HG03095 (cell line): ENCODE results near the gene ADNP.

Source experiments
- ATAC-seq: cut with Tn5 transposase; IDR thresholded peaks from one replicate; pipeline ENCODE4 v1.9.1; 2021; ENCODE audit warnings: moderate library complexity; ENCODE audit not compliant: unreplicated experiment

The ADNP gene

DNA sequence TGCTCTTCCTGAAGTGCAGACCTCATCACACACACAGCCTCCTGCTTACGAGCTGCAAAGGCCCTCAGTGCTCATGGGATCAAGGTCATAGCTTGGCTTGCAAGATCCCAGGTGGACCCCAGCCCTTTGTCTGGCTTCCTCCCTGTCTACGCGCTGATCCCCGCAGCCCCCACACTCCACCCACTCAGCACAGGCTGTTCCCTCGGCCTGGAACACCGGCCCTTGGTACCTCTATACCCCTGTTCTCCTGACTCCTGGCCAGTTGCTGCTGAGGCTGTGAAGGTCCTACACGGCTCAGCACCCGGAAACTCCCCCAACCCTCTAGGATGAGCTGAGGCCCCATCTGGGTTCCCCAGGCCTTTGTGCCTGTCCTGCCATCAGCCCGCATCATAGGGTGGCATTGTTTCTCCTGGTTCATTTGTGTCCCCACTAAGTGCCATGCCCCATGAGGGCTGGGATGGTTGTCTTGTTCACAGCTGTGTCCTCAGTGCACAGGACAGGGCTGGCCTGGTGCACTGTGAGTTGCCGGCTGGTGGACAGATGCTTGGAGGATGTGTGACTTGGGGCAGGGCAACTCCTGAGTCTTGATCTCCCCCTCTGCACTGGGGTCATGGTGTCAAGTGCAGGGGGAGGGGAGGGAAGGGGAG, 57.0 kb downstream of the ADNP start:
- ATAC-seq: no peak

- ATAC-seq: no peak
Observed at GRCh38 chr20:50873585-50873984, 57.7 kb downstream of the ADNP start.

GRCh38 chr20:50872560-50873425, 58.4 kb downstream of the ADNP start:
- ATAC-seq: no peak

DNA sequence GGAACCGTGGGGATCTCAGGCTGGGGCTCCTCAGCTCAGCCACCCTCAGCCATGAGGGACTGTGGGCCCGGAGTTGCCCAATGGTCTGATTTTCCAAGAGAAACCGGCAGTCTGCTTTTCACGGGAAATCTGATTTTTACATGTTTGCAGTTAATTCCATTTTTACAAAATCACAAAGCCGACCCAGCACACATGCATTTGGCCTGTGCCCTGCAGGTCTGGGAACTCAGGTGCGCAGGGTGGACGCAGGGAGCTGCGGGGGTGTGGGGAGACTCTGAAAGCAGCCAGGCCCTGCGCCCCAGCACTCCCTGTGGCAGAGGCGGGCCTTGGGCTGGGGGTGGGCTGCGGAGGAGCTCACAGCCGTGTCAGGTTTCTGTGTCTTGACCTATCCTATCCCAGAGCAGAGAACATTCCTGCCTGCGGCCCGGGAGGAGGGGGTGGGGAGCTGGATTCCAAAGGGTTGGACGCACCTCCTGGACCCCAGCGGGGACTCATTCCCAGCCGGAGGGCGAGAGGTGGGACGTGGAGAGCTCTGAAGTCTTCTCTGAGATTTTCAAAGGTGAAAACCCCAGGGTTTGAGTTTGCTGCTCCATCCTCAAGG, 60.6 kb downstream of the ADNP start:
- no peak for ATAC-seq

- no peak for ATAC-seq
Observed at GRCh38 chr20:50868509-50869495, 62.4 kb downstream of the ADNP start.

DNA sequence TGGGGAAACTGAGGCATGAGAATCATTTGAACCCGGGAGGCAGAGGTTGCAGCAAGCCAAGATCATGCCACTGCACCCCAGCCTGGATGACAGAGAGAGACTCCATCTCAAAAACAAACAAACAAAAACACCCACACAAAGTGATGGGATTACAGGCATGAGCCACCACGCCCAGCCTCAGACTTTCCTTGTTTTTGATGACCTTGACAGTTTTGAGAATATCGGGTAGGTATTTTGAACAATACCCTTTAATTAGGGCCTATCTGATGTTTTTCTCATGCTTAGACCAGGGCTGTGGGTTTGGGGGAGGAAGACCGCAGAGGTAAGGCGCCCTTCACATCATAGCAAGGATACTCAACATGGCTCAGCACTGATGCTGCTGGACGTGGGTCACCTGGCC, 63.4 kb downstream of the ADNP start:
- ATAC-seq: no peak

DNA sequence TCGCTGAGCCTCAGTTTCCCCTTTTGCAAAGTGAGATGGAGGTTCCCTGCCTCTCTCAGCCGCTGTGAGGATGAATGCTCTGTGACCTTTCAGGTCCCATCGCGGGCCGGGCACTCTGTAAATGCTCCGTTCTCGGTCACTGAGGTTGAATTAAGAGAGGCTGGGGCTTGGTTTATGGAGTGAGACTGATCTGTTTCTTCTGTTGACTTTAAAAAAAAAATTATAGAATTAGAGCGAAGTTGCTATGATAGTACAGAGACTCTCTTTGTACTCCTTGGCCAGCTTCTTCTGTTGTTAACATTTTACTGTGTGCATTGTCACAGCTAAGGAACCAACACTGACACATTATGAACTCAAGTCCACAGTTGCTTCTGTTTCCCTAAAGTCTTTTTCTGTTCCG, 64.4 kb downstream of the ADNP start:
- ATAC-seq: no peak

DNA sequence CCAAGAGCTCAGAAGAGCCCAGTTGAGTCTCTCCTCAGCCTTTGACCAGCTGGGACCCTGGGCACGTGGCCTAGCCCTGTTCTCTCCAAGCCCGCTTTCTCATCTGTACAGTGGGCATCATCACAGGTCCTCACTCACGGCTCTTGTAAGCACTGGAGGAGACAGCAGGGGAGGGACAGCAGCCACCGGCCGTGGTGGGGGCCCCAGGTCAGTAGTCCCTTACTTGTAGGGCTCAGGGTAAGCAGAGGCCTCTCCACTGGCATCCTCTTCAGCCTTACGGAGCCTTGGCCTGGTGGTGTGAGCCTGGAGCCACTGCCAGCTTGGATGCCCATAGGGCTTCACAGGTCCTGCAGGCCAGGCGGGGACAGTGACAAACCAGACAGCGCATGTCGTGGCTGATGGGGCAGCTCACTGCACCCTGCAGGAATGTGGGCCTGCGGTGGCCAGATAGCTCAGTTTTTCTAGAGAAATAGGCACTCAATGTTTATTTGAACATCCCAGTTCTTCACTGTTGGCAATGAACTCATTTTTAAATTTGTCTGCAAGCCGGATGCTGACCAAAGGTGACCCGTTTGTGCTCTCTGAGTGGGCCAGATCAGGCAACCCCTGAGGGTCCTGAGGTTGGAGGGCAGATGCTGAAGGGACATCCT, 65.1 kb downstream of the ADNP start:
- ATAC-seq: no peak

GRCh38 chr20:50865591-50865990, 65.6 kb downstream of the ADNP start:
- ATAC-seq: no peak

- no peak for ATAC-seq
Observed at GRCh38 chr20:50865114-50865513, 66.1 kb downstream of the ADNP start.

DNA sequence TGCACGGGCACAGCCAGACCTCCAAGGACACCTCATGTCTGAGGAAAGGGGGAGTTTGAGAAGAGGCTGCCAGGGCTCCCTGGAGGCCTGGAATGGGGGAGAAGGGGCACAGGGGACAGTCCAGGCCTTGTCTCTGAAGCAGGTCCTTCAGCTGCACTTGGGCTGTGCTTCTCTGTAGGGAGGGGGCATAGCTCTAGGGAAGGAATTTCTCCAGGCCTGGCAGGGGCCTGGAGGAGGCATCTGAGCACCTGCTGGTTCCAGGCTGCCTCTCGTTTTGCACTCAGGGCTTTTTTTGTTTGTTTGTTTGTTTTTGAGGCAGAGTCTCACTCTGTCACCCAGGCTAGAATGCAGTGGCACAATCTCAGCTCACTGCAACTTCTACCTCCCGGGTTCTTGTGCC, 68.7 kb downstream of the ADNP start:
- no peak for ATAC-seq

DNA sequence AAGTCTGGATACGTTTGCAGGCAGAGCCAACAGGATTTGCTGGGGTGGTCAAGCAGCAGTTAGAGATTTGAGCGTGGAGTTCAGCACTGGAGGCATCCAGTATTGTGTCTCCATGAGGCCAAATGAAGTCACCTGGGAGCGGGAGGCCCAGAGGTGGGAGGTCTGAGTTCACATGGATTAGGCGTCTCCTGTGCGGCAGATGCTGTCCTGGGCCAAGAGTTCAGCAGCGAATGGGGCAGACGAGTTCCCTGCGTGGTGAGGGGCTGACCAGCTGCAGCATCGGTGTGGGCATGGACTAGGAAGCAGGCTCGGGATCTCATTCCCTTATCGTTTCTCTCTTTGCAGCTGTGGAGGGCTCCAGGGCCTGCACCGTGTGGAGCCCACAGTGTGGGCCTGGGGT, 70.2 kb downstream of the ADNP start:
- ATAC-seq: no peak

DNA sequence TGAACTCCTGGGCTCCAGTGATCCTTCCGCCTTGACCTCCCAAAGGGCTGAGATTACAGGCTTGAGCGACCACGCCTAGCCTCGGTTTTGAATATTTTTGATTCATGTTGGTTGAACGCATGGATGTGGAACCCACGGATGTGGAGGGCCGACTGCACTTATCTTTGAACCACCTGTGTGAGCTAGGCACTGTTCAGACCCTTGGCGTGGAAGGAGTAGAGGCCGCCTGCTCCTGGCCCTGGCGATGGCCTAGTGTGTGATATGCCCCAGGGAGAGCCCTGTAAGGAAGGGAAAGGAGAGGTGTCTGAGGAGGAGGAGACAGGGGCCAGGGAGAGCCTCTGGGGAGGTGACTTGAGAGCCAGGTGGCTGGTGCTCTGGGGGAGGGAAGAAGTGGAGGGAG, 72.1 kb downstream of the ADNP start:
- no peak for ATAC-seq

GRCh38 chr20:50858525-50858924, 72.7 kb downstream of the ADNP start:
- ATAC-seq: no peak

DNA sequence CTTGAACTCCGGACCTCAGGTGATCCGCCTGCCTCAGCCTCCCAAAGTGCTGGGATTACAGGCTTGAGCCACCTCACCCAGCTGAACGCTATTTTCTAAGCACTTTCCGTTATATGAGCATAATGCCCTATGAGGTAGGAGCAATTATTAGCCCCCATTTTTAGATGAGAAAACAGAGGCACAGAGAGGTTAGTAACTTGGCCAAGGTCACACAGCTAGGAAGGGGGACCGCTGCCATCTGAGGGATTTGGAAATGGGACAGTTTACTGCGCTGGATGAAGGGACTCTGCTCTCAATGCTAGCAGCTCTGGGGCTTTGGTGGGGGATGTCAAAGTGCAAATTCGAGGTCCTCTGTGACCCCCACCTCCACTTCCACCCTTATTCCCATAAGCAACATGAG, 73.9 kb downstream of the ADNP start:
- no peak for ATAC-seq

DNA sequence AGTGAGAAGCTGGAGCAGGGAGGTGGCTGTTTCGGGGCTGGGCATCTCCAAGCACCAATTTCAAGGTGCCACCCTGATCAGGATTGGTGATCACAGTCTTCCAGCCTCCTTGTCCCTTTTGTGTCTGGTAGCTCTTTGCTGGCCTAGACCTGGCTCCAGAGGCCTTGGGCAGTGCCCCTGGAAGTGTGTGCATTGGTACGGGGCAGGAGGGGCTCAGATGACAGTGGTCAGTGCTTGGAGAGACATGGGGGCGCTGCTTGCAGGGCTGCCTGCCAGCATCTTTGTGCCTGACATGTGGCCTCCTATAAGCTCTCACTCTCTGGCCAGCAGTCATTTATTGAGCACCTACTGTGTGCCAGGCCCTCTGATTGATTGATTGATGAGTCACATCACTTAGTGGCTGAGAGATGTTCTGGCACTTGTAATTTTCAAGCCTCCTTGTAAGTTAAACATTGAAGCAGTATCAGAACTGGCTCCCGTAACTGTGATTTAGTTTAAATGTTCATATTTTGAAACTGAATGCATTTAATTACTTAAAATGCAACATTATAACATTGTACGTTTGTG, 74.7 kb downstream of the ADNP start:
- no peak for ATAC-seq

GRCh38 chr20:50855498-50856474, 75.5 kb downstream of the ADNP start:
- no peak for ATAC-seq

GRCh38 chr20:50854506-50855249, 76.6 kb downstream of the ADNP start:
- no peak for ATAC-seq
